Gastrocnemius medialis (tissue), 4 donors: ENCODE measurements around the gene MTIF2. TPM values are rescaled to one million over a fixed set of nuclear protein-coding genes. Genes with fewer than 3 reads are reported as not detected.
A peak's percentile ranks its signal among the peaks of the same experiment; 100 is the strongest.

Experiments used
- ATAC-seq, 2 donors: fragments of 150-250 bp; one replicate each; pipeline ENCODE4 v1.9.1; 2016
- DNase-seq, 2 donors: peaks; one replicate each; pipeline ENCODE4 v3.0.0-alpha.2; 2019
- H3K27ac ChIP-seq, 4 donors: fragments of 200-600 bp; sonication (generic); 1 replicate in 1 of 4; 2 replicates in 3 of 4; pipeline ENCODE4 v1.5.1; 2016 to 2018; ENCODE audit warnings: mild to moderate bottlenecking in 2 of 4, moderate library complexity in 1 of 4
- H3K27me3 ChIP-seq, 3 donors: fragments of 200-600 bp; sonication (generic) in 2 of 3; 1 replicate in 1 of 3; 2 replicates in 2 of 3; pipeline versions ENCODE4 v1.5.1 to v1.6.0; 2016 to 2019; ENCODE audit warnings: mild to moderate bottlenecking in 1 of 3, moderate library complexity in 1 of 3
- H3K36me3 ChIP-seq, 2 donors: fragments of 200-600 bp; sonication (generic) in 1 of 2; one replicate each; pipeline ENCODE4 v1.5.1; 2017 to 2018
- H3K4me1 ChIP-seq, 2 donors: fragments of 200-600 bp; sonication (generic) in 1 of 2; one replicate each; pipeline ENCODE4 v1.5.1; 2016 to 2017; ENCODE audit warnings: mild to moderate bottlenecking in 2 of 2
- H3K4me3 ChIP-seq, 4 donors: fragments of 200-600 bp; sonication (generic) in 3 of 4; 1 replicate in 1 of 4; 2 replicates in 3 of 4; pipeline ENCODE4 v1.5.1; 2016 to 2019; ENCODE audit warnings: mild to moderate bottlenecking in 2 of 4
- H3K9me3 ChIP-seq, 3 donors: fragments of 200-600 bp; sonication (generic) in 2 of 3; 1 replicate in 1 of 3; 2 replicates in 2 of 3; pipeline ENCODE4 v1.5.1; 2016 to 2019
- POLR2A ChIP-seq, 2 donors: fragments of 450-650 bp; IDR thresholded peaks; one replicate each; pipeline ENCODE4 v1.6.1; 2017; ENCODE audit warnings: antibody characterized with exemption in 2 of 2, mild to moderate bottlenecking in 2 of 2, moderate library complexity in 2 of 2
- in situ Hi-C, 4 donors: fragments of 200-750 bp; cut with MboI; loops; one replicate each; pipeline versions ENCODE4 v1.15.0 to v1.8.0; 2017; ENCODE audit warnings: low sequenced_read_pairs in 4 of 4
- intact Hi-C: fragments of 100-400 bp; cut with DNase I; formaldehyde crosslinking; loops from one replicate; pipeline ENCODE4 v1.15.1; 2023; ENCODE audit warnings: low total_unique reads
- total RNA-seq, 4 donors: library from RNA; depleted of rRNA; stranded (reverse); fragments of >200 nt; gene quantifications; one replicate each; pipeline versions ENCODE4 v1.1.0 to v1.2.3, GENCODE V29; 2016
- TF ChIP-seq, protein P1 (sequence below), 5 experiments: fragments of 450-650 bp in 3 of 5; fragments of 200-600 bp in 2 of 5; sonication (generic) in 2 of 5; IDR thresholded peaks in 4 of 5; conservative IDR thresholded peaks in 1 of 5; 1 replicate in 4 of 5; 2 replicates in 1 of 5; pipeline ENCODE4 v1.5.1; 2016 to 2019; ENCODE audit warnings: antibody characterized with exemption in 5 of 5, mild to moderate bottlenecking in 3 of 5, moderate library complexity in 3 of 5

Gene MTIF2
- total RNA-seq, 4 donors from 2014 or later = 23.0 to 42.5 (median 34.7) TPM

DNA sequence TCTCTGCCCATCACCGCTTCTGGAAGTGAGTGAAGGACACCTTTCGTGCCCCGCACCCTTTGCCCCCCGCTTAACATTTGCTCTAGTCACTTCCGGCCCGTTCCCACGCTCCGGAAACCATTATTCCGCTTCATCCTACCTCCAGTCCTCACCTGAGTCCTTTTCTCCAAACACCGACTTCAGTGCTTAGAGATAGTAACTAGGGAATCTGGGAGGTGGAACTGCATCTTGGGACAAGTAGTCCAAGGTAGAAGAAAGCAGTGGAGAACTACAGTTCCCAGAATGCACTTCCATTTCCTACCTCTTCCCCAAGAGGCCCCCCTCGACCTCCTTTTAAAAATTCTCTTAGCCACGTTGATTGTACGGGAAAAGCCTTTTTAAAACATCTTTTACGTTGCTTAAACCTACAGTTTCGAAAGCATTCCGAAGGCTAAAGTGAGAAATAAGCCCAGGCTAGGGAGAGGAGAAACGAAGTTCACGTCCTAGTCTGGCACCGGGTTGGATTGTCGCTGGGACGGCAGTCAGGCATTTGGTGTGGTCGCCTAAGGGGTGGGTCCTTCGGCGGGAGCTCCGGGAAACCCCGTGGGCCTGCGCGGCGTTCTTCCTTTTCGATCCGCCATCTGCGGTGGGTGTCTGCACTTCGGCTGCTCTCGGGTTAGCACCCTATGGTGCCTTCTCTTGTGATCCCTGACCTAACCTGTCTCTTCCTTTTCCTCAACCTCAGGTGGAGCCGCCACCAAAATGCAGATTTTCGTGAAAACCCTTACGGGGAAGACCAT is 36.8 kb downstream of the MTIF2 start, which contains the start of the genes CLHC1 and RPS27A:
CLHC1 (minus strand) TSS at position 210 of the 779 bp plus-strand sequence. CDS start 9,882 bp downstream, outside the sequence.
RPS27A (plus strand) TSS at position 605 of the 779 bp plus-strand sequence; CDS start at position 742, 137 bp downstream.
- peak; percentile 98 for ATAC-seq
- intact Hi-C loops = loop anchor here (1.0 to 10.0 kb wide), 7 partner anchors 37 to 383 kb away; partner anchors contain the start of genes CCDC88A, CFAP36, MTIF2 and PPP4R3B
- in situ Hi-C loops = no loop called here

DNA sequence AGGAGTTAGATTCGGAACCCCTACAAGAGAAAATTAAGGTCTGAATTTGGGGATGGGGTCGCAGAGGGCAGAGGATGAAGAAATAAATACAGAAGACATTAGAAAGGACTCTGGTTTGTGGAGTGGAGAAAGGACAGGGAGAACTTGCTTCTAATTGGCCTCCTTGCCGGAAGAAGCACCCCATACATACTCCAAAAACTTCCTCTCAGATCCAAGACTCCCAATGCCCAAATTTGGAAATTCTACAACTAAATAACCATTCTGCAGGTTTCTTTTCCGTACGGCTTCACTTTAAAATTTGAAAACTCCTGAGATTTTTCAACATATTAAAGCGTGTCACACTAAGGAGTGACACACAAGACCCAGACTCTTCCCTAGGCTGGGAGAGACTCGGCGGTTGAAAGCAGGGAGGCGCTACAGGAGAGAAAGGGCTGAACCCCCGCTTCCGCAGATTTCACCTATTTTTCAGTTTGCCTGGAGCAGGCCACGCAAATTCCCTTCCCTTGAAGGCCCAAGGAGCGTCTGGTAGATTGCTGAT is 37.4 kb downstream of the MTIF2 start:
- Histone ChIP-seq H3K4me1 (peaks cover 23 to 24% of the 10 kb centered on the region in 2 donors), H3K4me3 (peak overlapping the region; percentile 72 to 96 (median 87)), H3K9me3 (no peaks in the 10 kb centered on the region), H3K27ac (peak overlapping the region; percentile 89 to 96 (median 92)), H3K27me3 (no peaks in the 10 kb centered on the region), H3K36me3 (peaks cover 0 to 33% of the 10 kb centered on the region in 2 donors)
- DNase-seq = no peak
- no peak for ATAC-seq
- no peak for TF ChIP-seq POLR2A (IDR thresholded peaks at IDR 0.05)
- TF ChIP-seq, protein P1, sequence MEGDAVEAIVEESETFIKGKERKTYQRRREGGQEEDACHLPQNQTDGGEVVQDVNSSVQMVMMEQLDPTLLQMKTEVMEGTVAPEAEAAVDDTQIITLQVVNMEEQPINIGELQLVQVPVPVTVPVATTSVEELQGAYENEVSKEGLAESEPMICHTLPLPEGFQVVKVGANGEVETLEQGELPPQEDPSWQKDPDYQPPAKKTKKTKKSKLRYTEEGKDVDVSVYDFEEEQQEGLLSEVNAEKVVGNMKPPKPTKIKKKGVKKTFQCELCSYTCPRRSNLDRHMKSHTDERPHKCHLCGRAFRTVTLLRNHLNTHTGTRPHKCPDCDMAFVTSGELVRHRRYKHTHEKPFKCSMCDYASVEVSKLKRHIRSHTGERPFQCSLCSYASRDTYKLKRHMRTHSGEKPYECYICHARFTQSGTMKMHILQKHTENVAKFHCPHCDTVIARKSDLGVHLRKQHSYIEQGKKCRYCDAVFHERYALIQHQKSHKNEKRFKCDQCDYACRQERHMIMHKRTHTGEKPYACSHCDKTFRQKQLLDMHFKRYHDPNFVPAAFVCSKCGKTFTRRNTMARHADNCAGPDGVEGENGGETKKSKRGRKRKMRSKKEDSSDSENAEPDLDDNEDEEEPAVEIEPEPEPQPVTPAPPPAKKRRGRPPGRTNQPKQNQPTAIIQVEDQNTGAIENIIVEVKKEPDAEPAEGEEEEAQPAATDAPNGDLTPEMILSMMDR (IDR thresholded peaks at IDR 0.05 in 4 of 5, conservative IDR thresholded peaks at IDR 0.05 in 1 of 5) = no peak
- intact Hi-C loops (loop anchor here (1.0 to 10.0 kb wide), 7 partner anchors 38 to 383 kb away; partner anchors contain the start of genes CCDC88A, CFAP36, MTIF2 and PPP4R3B), in situ Hi-C loops (no loop called here)

More for the DNA sequence above, 36.8 kb downstream of the MTIF2 start, which contains the start of the genes CLHC1 and RPS27A:
- no peaks in the 10 kb centered on the region for H3K9me3 ChIP-seq
- no peaks in the 10 kb centered on the region for H3K27me3 ChIP-seq
- peak within 1 kb of the TSS; percentile 72 to 96 (median 87) for H3K4me3 ChIP-seq
- TF ChIP-seq, protein P1 (IDR thresholded peaks at IDR 0.05 in 4 of 5, conservative IDR thresholded peaks at IDR 0.05 in 1 of 5) = peak in 2 of 5 experiments; percentile 9 to 16
- TF ChIP-seq POLR2A (IDR thresholded peaks at IDR 0.05) = peak; percentile 85 to 87
- peak within 1 kb of the TSS; percentile 89 to 96 (median 92) for H3K27ac ChIP-seq
- peaks cover 0 to 40% of the 10 kb centered on the region in 2 donors for H3K36me3 ChIP-seq
- DNase-seq = peak; percentile 86 to 87
- H3K4me1 ChIP-seq = peaks cover 23 to 24% of the 10 kb centered on the region in 2 donors

DNA sequence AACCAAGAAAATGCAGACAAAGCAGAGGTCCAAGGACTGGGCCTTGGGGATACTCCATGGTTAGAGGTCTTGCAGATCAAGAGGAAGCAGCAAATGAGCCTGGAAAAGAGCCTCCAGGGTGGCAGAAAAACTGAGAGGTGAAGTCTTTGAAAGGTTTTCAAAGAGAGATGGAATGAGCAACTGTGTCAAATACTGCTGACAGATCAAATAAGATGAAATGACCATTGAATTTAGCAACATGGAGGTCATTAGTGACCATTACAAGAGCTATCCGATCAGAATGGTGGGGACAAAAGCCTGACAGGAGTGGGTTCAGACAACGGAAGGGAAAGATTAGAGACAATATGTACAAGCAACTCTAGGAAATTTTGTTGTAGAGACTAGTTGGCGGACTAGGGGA is 38.5 kb downstream of the MTIF2 start:
- DNase-seq (no peak), ATAC-seq (no peak)
- no peaks in the 10 kb centered on the region for H3K9me3 ChIP-seq
- intact Hi-C loops (loop anchor here (5.0 to 10.0 kb wide), 4 partner anchors 183 to 384 kb away; partner anchors contain the start of genes CCDC88A and PPP4R3B), in situ Hi-C loops (no loop called here)
- H3K36me3 ChIP-seq = peaks cover 0 to 23% of the 10 kb centered on the region in 2 donors
- no peak overlapping the region for H3K4me3 ChIP-seq
- TF ChIP-seq POLR2A (IDR thresholded peaks at IDR 0.05) = no peak
- TF ChIP-seq, protein P1 (IDR thresholded peaks at IDR 0.05 in 4 of 5, conservative IDR thresholded peaks at IDR 0.05 in 1 of 5) = no peak
- H3K27ac ChIP-seq = no peak overlapping the region
- no peaks in the 10 kb centered on the region for H3K27me3 ChIP-seq
- peaks cover 23 to 24% of the 10 kb centered on the region in 2 donors for H3K4me1 ChIP-seq

DNA sequence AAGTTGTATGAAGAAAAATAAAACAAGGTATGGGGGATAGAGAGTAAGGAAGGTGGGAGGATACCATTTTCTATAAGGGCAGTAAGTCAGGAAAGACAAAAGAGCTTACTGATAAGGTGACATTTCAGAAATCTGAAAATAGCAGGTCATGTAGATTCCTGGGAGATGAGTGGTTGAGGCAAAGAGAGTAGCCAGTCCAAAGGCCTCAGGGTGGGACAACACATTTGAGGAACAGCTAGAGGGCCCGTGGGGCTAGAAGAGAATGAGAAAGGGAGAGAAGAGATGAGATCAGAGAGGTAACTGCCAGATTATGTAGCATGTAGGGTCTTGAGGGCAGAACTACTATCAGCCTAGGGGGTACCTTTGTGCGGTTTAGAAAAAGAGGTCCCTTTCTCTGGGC is 39.8 kb downstream of the MTIF2 start:
- in situ Hi-C loops (loop anchor here in 1 of 4 donors (10.0 kb wide), 1 partner anchor 206 kb away; no protein-coding TSS in a partner anchor), intact Hi-C loops (no loop called here)
- no peaks in the 10 kb centered on the region for H3K27me3 ChIP-seq
- peaks cover 17 to 18% of the 10 kb centered on the region in 2 donors for H3K4me1 ChIP-seq
- H3K27ac ChIP-seq = no peak overlapping the region
- DNase-seq (no peak), ATAC-seq (no peak)
- no peak overlapping the region for H3K4me3 ChIP-seq
- H3K9me3 ChIP-seq = no peaks in the 10 kb centered on the region
- H3K36me3 ChIP-seq = peaks cover 0 to 10% of the 10 kb centered on the region in 2 donors
- TF ChIP-seq POLR2A (IDR thresholded peaks at IDR 0.05) = no peak
- TF ChIP-seq, protein P1 (IDR thresholded peaks at IDR 0.05 in 4 of 5, conservative IDR thresholded peaks at IDR 0.05 in 1 of 5) = no peak
